OCI-LY1 (cell line): ENCODE data around the gene GNAT3.

Experiments
- CTCF ChIP-seq: fragments of 200-600 bp; sonication (generic), shearing (Covaris generic); IDR thresholded peaks from 2 replicates; pipeline ENCODE4 v1.5.1; 2017; ENCODE audit warnings: mild to moderate bottlenecking, antibody characterized with exemption, low read length, moderate library complexity, mixed read lengths
- EZH2 ChIP-seq: fragments of 200-600 bp; sonication (generic), shearing (Covaris generic); IDR thresholded peaks from 2 replicates; pipeline ENCODE4 v1.8.0; 2017; ENCODE audit warnings: borderline replicate concordance, mixed run types, mild to moderate bottlenecking, antibody characterized with exemption, low read length, moderate library complexity, mixed read lengths

- TF ChIP-seq CTCF (no peak), EZH2 (no peak)
Observed at GRCh38 chr7:80412842-80413241, 99.0 kb downstream of the GNAT3 start.
